GM23248 (cell line): ENCODE data around the gene CHMP6.

Source experiments
- EZH2 ChIP-seq: fragments of 200-600 bp; sonication (generic); IDR thresholded peaks from 2 replicates; pipeline ENCODE4 v1.6.1; 2018; ENCODE audit warnings: antibody characterized with exemption, mild to moderate bottlenecking; ENCODE audit not compliant: insufficient read depth, poor library complexity, severe bottlenecking
- EZH2phosphoT487 ChIP-seq: fragments of 200-600 bp; sonication (generic); IDR thresholded peaks from 2 replicates; pipeline ENCODE4 v1.6.1; 2018; ENCODE audit warnings: antibody characterized with exemption, moderate library complexity, mild to moderate bottlenecking, low read depth; ENCODE audit not compliant: insufficient read depth

DNA sequence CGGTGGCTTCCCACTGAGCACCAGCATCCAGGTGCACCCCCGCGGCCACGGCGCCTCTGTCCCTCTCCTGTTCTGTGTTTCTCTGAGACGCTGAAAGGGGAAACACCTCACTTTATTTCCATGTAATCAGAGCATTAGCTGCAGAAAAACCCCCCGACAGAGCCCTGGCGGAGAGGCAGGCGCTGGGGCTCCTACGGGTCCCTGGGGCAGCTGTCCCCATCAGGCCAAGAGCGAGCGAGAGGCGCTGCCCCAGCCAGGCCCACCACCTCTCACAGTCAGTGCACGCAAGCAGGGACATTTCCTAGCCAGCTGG lies 27.1 kb upstream of the CHMP6 start:
- TF ChIP-seq EZH2: no peak
- no peak for TF ChIP-seq EZH2phosphoT487
